ENCODE results near the gene FCRL6.

- TF ChIP-seq CTCF (IDR thresholded peaks at IDR 0.05; ENCODE audit: insufficient read depth, low read length, poor library complexity, severe bottlenecking), result peak; percentile 41
- no peak for TF ChIP-seq EZH2phosphoT487 (conservative IDR thresholded peaks at IDR 0.05; ENCODE audit: low read length)
These were observed 21.3 kb upstream of the FCRL6 start, which contains the start of gene DUSP23 for GRCh38 chr1:159780583-159781582.
